Vagina (tissue), 2 donors: ENCODE results near the gene ADAMTS12. TPM values are rescaled to one million over a fixed set of nuclear protein-coding genes. Genes with fewer than 3 reads are reported as not detected.
"Not testable (repeated sequence)": the region's sequence is repeated elsewhere in the genome, so short reads cannot be mapped to it uniquely, and the experiment has no call there.

Source experiments
- DNase-seq, 2 donors: peaks; one replicate each; pipeline ENCODE4 v3.0.0-alpha.2; 2017; ENCODE audit errors: extremely low spot score in 2 of 2
- H3K27ac ChIP-seq: fragments of 200-600 bp; sonication (generic); one replicate; pipeline ENCODE4 v1.5.1; 2019
- H3K27me3 ChIP-seq: fragments of 200-600 bp; sonication (generic); one replicate; pipeline ENCODE4 v1.5.1; 2019
- H3K36me3 ChIP-seq, 2 donors: fragments of 200-600 bp; sonication (generic); one replicate each; pipeline ENCODE4 v1.5.1; 2017 to 2019
- H3K4me1 ChIP-seq: fragments of 200-600 bp; sonication (generic); one replicate; pipeline ENCODE4 v1.5.1; 2019
- H3K4me3 ChIP-seq, 2 donors: fragments of 200-600 bp; sonication (generic); 1 replicate in 1 of 2; 2 replicates in 1 of 2; pipeline ENCODE4 v1.5.1; 2016 to 2019
- H3K9me3 ChIP-seq: fragments of 200-600 bp; sonication (generic); one replicate; pipeline ENCODE4 v1.5.1; 2019
- POLR2A ChIP-seq, 2 donors: fragments of 450-650 bp; IDR thresholded peaks; one replicate each; pipeline ENCODE4 v1.6.1; 2017; ENCODE audit warnings: antibody characterized with exemption in 2 of 2, mild to moderate bottlenecking in 2 of 2, moderate library complexity in 2 of 2
- POLR2AphosphoS5 ChIP-seq, 2 donors: sonication (generic); formaldehyde crosslinking; IDR thresholded peaks; one replicate each; pipeline ENCODE4 v1.9.0; 2017; ENCODE audit warnings: antibody characterized with exemption in 2 of 2, mild to moderate bottlenecking in 2 of 2, low read depth in 1 of 2; ENCODE audit not compliant: insufficient read depth in 1 of 2
- intact Hi-C: fragments of 100-400 bp; cut with DNase I; formaldehyde crosslinking; loops from one replicate; pipeline ENCODE4 v1.15.1; 2023
- total RNA-seq: library from RNA; depleted of rRNA; stranded (reverse); fragments of >200 nt; gene quantifications from one replicate; pipeline ENCODE4 v1.2.3, GENCODE V29; 2016
- TF ChIP-seq, protein P1 (sequence below), 3 experiments: fragments of 450-650 bp in 2 of 3; fragments of 200-600 bp in 1 of 3; sonication (generic) in 1 of 3; IDR thresholded peaks; one replicate each; pipeline ENCODE4 v1.5.1; 2017 to 2019; ENCODE audit warnings: antibody characterized with exemption in 3 of 3, mild to moderate bottlenecking in 2 of 3, moderate library complexity in 2 of 3

Gene ADAMTS12
- total RNA-seq, 1 donor from 2014 or later: 7.6 TPM

GRCh38 chr5:33927685-33928084 lies 35.9 kb upstream of the ADAMTS12 start:
- no peaks in the 10 kb centered on the region for H3K27me3 ChIP-seq
- intact Hi-C loops: no loop called here
- no peaks in the 10 kb centered on the region for H3K9me3 ChIP-seq
- no peaks in the 10 kb centered on the region for H3K36me3 ChIP-seq
- H3K4me1 ChIP-seq: no peaks in the 10 kb centered on the region
- no peak for DNase-seq
- TF ChIP-seq POLR2AphosphoS5 (IDR thresholded peaks at IDR 0.05; ENCODE audit: insufficient read depth in 1 of 2, low read depth in 1 of 2) (no peak), POLR2A (IDR thresholded peaks at IDR 0.05) (no peak)
- TF ChIP-seq, protein P1, sequence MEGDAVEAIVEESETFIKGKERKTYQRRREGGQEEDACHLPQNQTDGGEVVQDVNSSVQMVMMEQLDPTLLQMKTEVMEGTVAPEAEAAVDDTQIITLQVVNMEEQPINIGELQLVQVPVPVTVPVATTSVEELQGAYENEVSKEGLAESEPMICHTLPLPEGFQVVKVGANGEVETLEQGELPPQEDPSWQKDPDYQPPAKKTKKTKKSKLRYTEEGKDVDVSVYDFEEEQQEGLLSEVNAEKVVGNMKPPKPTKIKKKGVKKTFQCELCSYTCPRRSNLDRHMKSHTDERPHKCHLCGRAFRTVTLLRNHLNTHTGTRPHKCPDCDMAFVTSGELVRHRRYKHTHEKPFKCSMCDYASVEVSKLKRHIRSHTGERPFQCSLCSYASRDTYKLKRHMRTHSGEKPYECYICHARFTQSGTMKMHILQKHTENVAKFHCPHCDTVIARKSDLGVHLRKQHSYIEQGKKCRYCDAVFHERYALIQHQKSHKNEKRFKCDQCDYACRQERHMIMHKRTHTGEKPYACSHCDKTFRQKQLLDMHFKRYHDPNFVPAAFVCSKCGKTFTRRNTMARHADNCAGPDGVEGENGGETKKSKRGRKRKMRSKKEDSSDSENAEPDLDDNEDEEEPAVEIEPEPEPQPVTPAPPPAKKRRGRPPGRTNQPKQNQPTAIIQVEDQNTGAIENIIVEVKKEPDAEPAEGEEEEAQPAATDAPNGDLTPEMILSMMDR (IDR thresholded peaks at IDR 0.05): no peak
- no peak overlapping the region for H3K4me3 ChIP-seq
- H3K27ac ChIP-seq: no peak overlapping the region

DNA sequence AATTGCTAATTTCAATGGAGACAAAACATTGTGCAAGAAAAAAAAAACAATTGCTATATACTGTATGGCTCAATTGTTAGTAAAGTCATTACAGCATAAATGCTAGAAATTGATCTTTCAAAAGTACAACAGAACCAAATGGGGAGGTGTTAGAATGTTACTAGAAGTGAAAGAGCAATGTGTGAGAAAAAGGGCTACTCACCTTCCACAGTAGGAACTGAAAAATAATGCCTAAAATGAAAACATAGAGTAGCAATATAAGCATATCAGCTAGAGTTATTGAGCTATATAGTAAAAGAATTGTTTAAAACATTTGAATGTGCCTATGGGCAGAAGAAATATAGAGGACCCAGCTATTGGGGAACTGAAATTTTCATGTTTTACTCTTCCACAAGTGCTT lies 33.5 kb upstream of the ADAMTS12 start:
- no peak for DNase-seq
- H3K4me3 ChIP-seq: no peak overlapping the region
- no peaks in the 10 kb centered on the region for H3K4me1 ChIP-seq
- H3K27ac ChIP-seq: no peak overlapping the region
- intact Hi-C loops: no loop called here
- H3K9me3 ChIP-seq: no peaks in the 10 kb centered on the region
- H3K36me3 ChIP-seq: no peaks in the 10 kb centered on the region
- H3K27me3 ChIP-seq: no peaks in the 10 kb centered on the region
- no peak for TF ChIP-seq POLR2A (IDR thresholded peaks at IDR 0.05)
- no peak for TF ChIP-seq POLR2AphosphoS5 (IDR thresholded peaks at IDR 0.05; ENCODE audit: insufficient read depth in 1 of 2, low read depth in 1 of 2)
- TF ChIP-seq, protein P1 (IDR thresholded peaks at IDR 0.05): no peak

DNA sequence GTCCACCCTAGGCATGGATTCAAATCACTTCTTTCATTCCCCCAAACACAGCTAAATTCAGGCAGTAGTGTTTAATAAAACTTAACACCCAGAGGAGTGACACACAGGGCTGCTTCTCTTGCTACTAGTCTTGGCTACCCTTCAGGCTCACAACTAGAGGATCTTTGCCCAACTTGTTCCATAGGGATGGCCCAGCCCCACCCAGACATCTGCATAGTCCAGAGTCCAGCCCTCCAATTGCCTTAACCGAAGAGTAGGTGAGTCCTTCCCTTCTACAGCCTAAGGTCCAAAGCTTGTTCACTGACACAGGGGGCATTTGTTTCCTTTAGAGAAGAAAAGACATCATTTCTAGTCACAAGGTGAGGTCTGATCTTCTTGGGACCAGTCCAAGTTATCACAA lies 29.2 kb upstream of the ADAMTS12 start:
- intact Hi-C loops: no loop called here
- Histone ChIP-seq H3K4me3 (no peak overlapping the region), H3K9me3 (no peaks in the 10 kb centered on the region), H3K27me3 (no peaks in the 10 kb centered on the region), H3K36me3 (no peaks in the 10 kb centered on the region), H3K4me1 (no peaks in the 10 kb centered on the region), H3K27ac (no peak overlapping the region)
- no peak for DNase-seq
- no peak for TF ChIP-seq POLR2A (IDR thresholded peaks at IDR 0.05)
- TF ChIP-seq, protein P1 (IDR thresholded peaks at IDR 0.05): no peak
- no peak for TF ChIP-seq POLR2AphosphoS5 (IDR thresholded peaks at IDR 0.05; ENCODE audit: insufficient read depth in 1 of 2, low read depth in 1 of 2)

- DNase-seq, H3K36me3 ChIP-seq, H3K9me3 ChIP-seq, intact Hi-C loops, H3K4me3 ChIP-seq, H3K4me1 ChIP-seq, H3K27me3 ChIP-seq, H3K27ac ChIP-seq: not testable (repeated sequence)
Measured at GRCh38 chr5:33914844-33915243, 23.1 kb upstream of the ADAMTS12 start.

- H3K4me3 ChIP-seq, H3K4me1 ChIP-seq, intact Hi-C loops, H3K27me3 ChIP-seq, H3K36me3 ChIP-seq, DNase-seq, H3K27ac ChIP-seq, H3K9me3 ChIP-seq: not testable (repeated sequence)
Measured at GRCh38 chr5:33906248-33906647, 14.5 kb upstream of the ADAMTS12 start.

DNA sequence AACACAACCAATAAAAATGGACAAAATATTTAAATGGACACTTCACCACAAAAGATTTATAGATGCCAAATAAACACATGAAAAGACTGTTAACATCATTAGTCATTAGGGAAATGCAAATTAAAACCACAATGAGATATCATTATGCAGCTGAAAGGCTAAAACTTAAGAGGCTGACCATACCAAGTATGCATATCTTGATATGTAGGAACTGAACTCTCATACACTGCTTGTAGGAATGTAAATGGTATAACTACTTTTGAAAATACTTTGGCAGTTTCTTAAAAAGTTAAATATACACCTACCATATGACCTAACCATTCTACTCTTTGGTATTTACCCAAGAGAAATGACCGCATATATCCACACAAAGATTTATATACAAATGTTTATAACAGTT lies 13.6 kb upstream of the ADAMTS12 start:
- Histone ChIP-seq H3K9me3 (no peaks in the 10 kb centered on the region), H3K36me3 (no peaks in the 10 kb centered on the region)
- no peak for TF ChIP-seq POLR2AphosphoS5 (IDR thresholded peaks at IDR 0.05; ENCODE audit: insufficient read depth in 1 of 2, low read depth in 1 of 2)
- TF ChIP-seq, protein P1 (IDR thresholded peaks at IDR 0.05): no peak
- TF ChIP-seq POLR2A (IDR thresholded peaks at IDR 0.05): no peak

More for the DNA sequence above, 13.6 kb upstream of the ADAMTS12 start:
- intact Hi-C loops: no loop called here
- H3K4me3 ChIP-seq: no peak overlapping the region
- H3K27ac ChIP-seq: no peak overlapping the region
- no peak for DNase-seq
- no peaks in the 10 kb centered on the region for H3K4me1 ChIP-seq
- H3K27me3 ChIP-seq: no peaks in the 10 kb centered on the region
